SH-SY5Y (cell line): ENCODE results near the gene CWC25.

Experiments used
- GATA2 ChIP-seq: IDR thresholded peaks from 2 replicates; pipeline ENCODE4 v1.6.1; 2011; ENCODE audit warnings: mild to moderate bottlenecking, low read depth, low read length
- GATA3 ChIP-seq: IDR thresholded peaks from 2 replicates; pipeline ENCODE4 v1.6.1; 2011; ENCODE audit warnings: low read depth, mild to moderate bottlenecking, low read length, moderate library complexity

Gene CWC25

DNA sequence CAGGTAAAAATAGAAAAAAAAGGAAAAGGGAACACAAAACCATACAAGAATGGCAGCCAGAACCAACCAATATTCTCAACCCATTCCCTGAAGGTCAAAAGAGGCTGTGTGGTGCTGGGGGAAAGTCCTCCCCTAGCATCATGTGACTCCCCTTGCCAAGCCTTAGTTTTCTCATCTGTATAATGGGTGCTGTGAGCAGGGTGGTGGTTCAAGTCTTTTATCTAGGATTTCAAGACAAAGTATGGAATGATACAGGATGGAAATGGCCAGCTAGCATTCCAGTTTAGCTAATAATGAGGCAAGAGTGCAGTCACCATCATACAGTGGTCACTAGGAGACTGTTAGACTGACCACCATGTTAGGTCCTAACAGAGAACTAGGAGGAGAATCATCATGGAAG lies 51.9 kb downstream of the CWC25 start:
- TF ChIP-seq GATA3 = no peak
- TF ChIP-seq GATA2 = no peak

DNA sequence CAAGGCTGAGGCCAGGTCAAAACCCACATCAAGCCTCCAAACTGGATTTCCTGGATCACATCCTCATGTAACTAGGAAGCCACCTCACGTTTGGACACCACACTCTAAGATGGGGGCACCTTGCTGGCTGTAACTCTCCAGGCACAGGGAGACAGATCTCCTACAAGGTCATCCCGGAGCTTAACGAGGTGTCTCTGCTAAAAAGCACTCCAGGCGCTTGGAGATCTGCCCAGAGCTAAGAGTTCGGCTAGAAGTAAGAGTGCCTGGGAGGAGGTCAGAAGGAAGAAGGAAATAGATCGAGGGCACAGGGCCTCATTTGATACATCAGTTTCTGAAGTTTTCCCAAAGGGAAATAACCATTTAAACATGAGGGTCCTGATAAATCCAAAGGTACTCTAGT lies 56.7 kb downstream of the CWC25 start:
- TF ChIP-seq GATA3 (no peak), GATA2 (no peak)

DNA sequence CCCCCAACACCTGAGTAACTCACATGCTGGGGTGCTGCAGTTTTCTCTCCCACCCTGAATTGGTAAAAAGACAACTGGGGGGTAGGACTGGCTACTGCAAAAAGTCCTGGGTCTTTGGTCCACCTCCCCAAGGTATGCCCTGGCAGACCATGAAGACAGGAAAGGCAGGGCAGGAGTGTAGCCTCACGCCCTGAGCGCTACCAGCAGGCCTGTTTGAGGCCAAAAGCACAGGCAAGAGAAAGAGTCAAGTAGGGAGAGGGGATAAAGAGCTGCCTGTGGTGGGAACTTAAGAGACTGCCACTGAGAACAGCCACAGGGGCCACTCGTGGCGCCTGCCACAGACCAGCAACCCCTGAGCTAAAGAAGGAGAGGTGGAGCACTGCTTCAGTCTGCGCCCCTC lies 58.8 kb downstream of the CWC25 start:
- no peak for TF ChIP-seq GATA3
- no peak for TF ChIP-seq GATA2

DNA sequence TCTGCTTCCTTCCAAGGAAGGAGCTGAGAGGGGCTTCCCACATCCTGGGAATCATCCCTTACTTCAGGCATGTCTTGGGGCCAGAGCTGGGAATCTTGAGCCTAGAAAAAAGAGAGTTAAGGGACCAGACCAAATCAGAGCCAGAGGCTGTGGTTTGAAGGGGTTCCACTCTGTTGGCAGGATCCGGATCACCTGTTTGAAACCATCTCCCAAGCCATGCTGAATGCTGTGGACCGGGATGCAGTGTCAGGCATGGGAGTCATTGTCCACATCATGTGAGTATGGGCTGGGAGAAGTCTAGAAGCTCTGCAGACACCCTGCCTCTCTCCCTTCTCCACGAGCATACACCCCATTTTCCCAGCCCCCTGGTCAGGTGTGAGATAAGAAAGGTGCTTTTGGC lies 62.9 kb downstream of the CWC25 start:
- TF ChIP-seq GATA2 (no peak), GATA3 (no peak)

DNA sequence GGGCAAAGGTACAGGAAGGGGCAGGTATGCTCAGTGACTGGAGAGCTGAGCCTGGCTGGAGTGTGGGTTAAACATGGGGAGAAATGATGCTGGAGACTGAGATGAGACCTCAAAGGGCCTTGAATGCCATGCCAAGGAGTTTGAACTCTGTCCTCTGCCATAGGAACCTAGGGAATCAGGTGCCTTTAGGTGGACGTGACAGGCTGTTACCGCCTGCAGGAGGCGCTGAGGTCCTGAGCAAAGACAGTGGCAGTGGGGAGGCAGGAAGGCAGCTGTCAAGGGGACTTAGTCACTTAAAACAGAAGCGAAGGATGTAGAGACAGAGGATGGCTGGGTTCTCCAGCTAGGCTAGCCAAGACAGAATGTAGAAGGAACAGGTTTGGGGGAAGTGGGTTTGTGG lies 63.5 kb downstream of the CWC25 start:
- TF ChIP-seq GATA3 = no peak
- TF ChIP-seq GATA2 = no peak

DNA sequence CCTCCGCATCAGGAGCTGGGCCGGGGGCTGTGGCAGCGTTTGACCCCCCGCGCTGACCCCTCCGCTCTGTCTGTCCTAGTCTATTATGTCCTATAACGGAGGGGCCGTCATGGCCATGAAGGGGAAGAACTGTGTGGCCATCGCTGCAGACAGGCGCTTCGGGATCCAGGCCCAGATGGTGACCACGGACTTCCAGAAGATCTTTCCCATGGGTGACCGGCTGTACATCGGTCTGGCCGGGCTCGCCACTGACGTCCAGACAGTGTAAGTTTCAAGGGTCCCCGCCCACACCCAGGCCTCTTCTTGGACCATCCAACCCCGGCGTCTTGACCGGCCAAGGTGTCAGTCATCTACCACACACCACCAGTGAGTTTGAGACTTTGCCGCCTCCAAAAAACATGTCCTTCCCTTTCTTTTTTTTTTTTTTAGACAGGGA lies 72.0 kb downstream of the CWC25 start:
- TF ChIP-seq GATA3 = no peak
- no peak for TF ChIP-seq GATA2

DNA sequence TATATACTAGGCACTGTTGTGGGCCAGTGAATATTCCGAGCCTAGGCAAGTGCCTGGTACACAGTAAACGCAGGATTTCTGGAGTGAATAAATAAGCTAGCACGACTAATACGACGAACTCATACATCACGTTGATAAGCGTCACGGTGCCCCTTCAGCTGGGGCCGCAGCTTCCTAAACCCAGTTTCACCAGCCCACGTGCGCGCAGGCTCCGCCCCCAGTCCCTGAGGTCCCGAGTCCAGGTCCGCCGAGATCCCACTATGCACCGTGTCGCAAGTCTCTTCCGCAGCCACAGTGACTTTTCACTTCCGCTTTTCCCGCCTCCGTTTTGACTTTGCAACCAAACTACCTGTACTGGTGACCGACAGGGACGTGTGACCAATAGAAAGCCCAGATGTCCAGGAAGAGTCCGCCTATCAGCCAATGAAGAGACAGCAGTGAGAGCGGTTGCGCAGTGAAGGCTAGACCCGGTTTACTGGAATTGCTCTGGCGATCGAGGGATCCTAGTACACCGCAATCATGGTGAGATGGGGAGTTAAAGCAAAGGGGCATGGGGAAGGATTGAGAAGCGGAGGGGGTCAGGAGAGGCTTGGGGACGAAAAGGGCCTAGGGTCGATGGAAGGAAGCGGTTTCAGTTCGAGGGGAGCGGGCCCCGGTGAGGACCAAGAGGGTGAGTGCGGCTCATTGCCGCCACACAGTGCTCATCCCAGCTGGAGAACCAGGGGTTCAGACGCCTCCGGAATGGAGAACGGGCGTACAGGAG lies 72.6 kb downstream of the CWC25 start, which contains the start of gene PSMB3:
TSS of gene PSMB3 (plus strand) at position 434 of the 763 bp plus-strand sequence. CDS start at position 520, 86 bp downstream.
- TF ChIP-seq GATA2 (0 out of 2 replicates have a peak, but pooled peaks have one; percentile 7), GATA3 (no peak)

DNA sequence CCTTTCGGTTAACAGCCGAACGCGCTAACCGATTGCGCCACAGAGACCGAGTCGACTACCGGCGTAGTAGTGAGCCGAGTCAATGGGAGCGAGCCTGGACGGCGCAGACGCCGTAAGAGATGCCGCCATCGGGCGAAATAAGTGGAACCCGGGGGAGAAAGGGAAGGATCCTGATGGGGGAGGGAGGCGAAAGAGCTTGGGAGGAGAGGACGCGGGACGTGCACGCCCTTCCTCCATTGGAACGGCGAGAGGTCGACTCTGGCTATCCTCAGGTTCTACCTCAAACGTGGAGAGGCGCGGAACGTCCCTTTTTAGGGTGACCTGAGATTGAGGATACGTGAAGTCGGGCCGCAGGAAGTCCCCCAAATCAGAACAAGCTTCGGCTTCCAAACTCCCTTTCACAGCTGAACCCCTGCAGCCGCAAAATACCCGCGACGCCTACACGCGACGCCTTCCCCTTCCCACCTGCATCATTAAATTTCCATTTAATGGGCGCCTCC lies 73.3 kb downstream of the CWC25 start:
- TF ChIP-seq GATA3 = no peak
- no peak for TF ChIP-seq GATA2

DNA sequence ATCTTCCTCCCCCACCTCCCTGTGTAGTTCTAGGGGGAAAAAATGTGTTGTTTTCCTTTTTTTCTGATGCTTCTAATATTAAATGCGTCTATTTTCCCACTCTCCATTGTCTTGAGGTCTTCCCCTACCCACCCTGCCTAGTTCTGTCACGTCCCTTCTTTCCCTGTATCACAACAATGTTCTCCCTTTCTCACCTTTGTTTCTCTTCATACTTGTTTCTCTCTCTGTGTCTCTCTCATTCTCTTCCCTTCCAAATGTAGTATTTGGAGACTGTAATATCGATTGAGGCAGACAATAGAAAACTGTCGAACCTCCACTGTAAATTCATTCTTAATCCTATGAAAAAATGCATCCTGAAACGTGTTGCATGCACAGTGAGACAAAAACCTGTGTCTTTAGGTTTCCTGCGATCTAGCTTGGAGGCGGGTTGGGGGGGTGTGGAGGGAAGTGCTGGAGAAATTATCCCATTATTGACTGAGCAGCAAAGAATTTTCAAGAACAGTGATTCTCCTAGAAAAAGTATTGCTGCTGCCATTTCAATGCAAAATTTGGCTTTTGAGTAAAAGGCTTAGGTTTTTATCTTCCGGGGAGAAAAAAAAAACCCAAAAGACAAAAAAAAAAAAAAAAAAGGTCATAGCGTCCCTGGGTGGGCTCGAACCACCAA lies 73.8 kb downstream of the CWC25 start:
- TF ChIP-seq GATA3 = no peak
- no peak for TF ChIP-seq GATA2
